Measurements from ENCODE around the gene ODF2.
"Not testable (repeated sequence)": the region's sequence is repeated elsewhere in the genome, so short reads cannot be mapped to it uniquely, and the experiment has no call there.

ODF2 gene

DNA sequence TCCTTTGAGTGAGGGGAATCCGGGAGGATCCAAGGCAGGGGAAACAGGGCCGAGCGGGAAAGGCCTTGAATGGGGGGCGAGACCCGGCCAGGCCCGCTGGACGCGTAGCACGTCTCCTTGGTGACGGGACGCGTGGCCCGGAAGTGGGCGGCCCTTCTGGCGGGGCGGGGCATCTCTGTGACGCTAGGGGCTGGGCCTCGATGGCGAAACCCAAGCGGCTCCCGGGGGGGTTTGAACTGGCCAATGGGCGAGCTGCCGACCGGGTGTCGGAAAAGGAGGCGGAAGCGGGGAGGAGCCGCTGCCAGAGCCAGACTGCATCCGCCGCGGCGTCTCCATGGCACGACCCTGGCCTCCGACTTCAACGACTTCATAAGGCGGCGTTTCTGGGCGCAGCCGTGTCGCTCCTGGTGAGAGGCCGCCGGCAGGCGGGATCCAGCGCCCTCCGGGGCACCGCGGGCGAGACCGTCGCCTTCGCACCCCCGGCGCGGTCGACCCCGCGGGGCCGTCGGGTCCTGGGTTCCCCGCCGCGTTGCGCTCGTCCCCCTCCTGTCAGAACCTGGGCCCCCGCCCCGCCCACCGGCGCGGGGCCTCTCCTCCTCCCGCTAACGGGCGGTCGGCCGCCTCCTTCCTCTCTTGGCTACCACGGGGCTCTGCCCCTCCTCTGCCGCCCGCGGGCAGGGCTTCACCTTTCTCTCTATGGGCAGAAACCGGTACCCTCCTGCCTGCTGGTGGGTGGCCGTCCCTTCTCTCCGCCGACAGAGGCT lies at the start of gene ODF2:
ODF2 (plus strand) TSS at position 158 of the 764 bp plus-strand sequence; CDS start at position 244, 86 bp downstream.
- in situ Hi-C loops (cut with MboI; ENCODE audit: low sequenced_read_pairs), result no loop called here

DNA sequence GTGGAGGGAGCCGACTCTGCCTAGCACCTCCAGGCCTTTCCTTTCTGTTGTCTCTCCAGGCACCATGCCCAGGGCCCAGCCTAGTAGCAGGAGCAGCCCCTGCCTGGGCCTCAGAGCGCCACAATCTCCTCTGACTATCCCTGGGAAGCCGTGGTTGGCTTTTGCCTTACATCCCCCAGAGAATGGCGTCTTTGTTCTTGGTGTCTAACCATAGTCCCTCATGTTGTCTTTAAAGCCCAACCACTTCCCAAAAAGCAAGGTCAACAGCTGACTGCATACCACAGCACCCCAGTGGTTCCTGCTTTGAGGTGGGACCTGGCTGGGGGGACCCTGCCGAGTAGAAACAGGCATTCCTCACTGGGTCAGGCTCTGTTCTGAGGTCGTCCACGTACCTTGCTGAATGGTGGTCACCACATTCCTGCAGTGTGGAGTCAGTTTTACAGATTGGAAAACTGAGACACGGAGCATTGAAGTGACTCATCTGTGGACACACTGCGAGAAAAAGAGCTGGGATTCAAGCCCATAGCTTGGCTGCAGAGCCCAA lies 48.9 kb upstream of the ODF2 start:
- in situ Hi-C loops (cut with MboI; ENCODE audit: low sequenced_read_pairs), result no loop called here

DNA sequence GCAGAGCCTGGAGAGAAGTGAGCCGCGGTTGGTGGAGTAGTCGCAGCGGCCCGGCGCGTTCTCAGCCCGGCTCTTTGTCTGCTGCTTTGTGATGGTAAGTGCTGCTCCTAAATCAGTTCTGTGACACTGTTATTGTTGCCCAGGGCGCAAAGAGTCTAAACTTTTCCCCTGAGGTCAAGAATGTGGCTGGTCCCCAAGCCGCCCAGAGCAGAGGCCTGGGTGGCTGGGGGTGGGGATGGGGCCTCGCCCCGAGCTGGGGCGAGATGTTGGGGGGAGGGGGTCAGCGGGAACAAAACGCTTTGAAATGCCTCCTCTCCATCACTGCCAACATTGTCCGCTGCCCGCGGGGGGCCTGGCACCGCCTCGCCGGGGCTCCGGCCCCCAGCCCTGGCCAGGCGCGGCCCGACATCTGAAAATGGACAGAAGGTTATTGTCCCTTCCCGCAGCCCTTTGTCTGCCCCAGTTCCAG lies 46.8 kb upstream of the ODF2 start:
- in situ Hi-C loops (cut with MboI; ENCODE audit: low sequenced_read_pairs), result no loop called here

DNA sequence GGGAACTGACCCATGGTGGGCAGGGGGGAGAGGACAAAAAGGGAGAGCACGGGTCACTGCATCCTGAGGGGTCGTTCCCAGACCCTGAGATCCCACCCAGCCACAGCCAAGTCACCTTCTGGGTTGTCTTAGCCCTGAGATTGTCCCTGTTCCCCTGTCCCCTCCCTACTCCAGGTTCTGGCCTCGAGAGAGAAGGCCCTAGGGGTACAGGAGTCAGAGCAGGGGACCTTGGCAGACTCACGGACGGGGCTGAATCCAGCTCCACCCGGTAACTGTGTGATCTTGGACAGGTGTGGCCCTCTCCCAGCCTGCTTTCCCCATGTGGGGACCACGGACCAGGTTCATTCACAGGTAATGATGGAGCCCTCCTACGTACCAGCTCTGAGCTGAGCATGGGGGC lies 46.4 kb upstream of the ODF2 start:
- in situ Hi-C loops (cut with MboI; ENCODE audit: low sequenced_read_pairs), result no loop called here

DNA sequence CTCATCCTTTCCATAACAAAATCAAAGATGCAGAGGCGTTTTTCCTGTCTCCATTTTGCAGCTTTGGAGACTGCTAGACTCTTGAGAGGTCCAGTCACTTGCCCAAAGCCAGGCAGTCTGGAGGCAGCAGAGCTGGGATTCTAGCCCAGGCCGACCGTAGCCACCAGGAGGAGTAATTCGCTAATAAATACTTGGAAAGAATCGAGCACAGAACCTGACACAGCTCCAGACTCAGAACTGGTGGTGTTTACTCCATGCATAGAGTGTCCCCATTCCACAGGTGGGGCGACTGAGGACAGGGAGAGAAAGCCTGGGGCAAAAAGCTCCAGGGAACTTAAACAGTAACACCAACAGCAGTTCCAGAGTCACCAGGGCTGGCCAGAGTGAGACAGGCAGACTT lies 45.8 kb upstream of the ODF2 start:
- in situ Hi-C loops (cut with MboI; ENCODE audit: low sequenced_read_pairs), result loop anchor here (10.0 kb wide), 2 partner anchors 45 to 115 kb away; no protein-coding TSS in a partner anchor

DNA sequence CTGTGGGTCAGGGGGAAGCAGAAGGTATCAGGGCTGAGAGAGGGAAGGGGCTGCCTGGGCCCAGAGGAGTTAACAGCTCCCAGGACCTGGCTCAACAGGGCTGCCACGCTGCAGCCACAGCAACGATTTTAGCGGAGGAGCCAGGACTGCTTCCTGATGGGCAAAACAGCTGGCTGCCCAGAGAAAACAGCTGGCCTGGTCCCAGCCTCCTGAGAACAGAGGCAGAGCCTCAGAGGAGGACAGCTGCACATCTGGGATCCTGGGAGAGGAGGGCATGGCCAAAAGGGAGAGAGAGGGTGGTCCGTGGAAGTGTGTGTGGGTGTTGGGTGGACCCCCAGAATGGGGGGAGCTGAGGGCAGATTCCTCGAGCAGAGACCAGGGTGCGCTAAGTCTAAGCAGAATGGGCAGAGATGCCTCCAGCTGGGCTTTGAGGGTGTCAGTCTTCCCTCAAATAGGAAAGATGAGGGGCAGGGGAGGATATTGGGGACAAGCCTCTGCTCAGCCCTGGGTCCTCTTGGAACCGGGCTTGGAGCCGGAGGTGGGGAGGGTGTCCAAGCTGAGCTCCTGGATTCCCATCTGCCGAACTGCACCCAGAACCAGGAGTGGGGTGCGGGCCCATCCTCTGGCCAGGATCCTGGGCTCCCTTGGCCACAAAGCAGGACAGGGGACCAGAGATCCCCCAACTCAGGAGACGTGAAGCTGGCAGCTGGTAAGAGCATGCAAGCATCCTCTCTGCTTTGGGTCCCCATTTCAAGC lies 44.3 kb upstream of the ODF2 start:
- in situ Hi-C loops (cut with MboI; ENCODE audit: low sequenced_read_pairs), result loop anchor here (10.0 kb wide), 2 partner anchors 47 to 117 kb away; no protein-coding TSS in a partner anchor

DNA sequence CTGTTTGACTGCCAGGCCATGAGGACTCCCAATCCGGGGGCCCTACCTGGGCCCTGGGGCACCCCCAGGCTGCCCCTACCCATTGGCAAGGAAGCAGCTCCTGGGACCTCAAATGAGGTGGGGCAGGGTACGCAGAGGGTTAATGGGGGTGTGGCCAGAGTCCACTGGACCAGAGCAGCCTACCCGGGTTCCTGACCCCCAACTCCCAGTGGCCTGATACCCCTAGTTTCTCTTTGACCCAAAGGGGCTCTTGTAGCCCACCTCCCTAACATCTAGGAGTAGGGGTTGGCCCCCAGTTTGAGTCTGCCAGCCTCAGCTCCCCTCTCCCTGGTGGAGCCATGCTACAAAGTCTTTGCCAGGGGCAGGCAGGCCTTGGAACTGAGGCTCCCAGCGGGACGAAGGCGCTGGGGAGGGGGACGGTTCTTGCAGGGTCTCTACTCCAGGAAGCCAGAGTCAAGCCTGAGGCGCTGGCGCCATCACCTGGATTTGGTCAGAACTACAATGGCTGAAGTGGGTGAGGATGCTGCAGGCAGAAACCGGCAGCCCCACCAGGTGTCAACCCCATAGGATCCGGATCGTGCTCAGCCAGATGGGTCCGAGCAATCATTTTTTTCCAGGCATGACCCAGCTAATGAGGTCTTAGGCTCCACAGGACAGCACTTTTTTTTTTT lies 43.6 kb upstream of the ODF2 start:
- in situ Hi-C loops (cut with MboI; ENCODE audit: low sequenced_read_pairs), result loop anchor here (10.0 kb wide), 2 partner anchors 47 to 117 kb away; no protein-coding TSS in a partner anchor

DNA sequence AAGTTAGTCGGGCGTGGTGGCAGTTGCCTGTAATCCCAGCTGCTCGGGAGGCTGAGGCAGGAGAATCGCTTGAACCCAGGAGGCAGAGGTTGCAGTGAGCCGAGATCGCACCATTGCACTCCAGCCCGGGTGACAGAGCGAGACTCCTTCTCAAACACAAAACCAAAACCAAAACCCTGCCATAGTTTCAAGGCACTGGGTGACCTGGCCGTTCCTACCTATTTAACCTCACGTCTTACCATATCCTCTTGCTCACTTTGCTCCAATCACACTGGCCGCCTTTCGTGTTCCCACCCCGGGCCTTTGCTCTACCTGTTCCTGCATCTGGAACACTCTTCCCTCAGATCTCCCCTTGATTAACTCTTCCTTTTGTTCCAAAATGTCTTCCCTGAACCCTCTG lies 42.1 kb upstream of the ODF2 start:
- in situ Hi-C loops (cut with MboI; ENCODE audit: low sequenced_read_pairs), result loop anchor here (10.0 kb wide), 2 partner anchors 49 to 119 kb away; no protein-coding TSS in a partner anchor

DNA sequence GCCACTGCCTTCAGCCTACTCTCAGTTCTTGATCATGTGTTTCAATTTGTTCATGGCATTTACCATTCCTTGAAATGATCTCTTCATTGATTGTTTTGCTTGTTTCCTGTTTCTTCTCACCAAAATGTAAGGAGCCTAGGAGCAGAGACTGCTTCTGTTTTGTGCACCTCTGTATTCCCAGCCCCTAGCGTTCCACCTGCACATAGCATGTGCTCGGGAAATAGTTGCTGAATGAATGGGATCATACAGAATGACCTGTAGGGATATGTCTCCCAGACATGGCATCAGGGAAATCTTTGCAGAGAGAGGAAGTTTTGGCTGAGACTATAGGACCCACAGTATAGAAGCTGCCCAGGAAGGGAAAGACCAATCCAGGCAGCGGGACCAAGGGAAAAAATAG lies 41.3 kb upstream of the ODF2 start:
- in situ Hi-C loops (cut with MboI; ENCODE audit: low sequenced_read_pairs), result loop anchor here (10.0 kb wide), 2 partner anchors 50 to 120 kb away; no protein-coding TSS in a partner anchor

DNA sequence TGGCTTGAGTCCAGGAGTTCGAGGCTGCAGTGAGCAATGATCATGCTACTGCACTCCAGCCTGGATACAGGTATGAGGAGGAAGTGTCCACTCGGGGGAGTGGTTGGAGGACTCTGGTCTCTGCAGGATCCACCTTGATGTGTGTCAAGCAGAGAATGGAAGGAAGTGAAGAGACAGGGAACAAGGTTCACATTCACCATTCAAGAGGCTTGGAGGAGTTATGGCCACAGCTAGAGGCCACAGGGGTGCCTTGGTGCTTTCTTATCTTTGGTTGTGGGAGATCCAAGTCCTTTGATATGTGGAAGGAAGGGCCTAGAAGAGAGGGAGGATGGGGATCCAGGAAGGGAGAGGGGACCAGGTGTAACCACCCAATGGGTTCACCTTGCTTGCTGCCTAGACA lies 40.5 kb upstream of the ODF2 start:
- in situ Hi-C loops (cut with MboI; ENCODE audit: low sequenced_read_pairs), result loop anchor here (10.0 kb wide), 2 partner anchors 50 to 120 kb away; no protein-coding TSS in a partner anchor

DNA sequence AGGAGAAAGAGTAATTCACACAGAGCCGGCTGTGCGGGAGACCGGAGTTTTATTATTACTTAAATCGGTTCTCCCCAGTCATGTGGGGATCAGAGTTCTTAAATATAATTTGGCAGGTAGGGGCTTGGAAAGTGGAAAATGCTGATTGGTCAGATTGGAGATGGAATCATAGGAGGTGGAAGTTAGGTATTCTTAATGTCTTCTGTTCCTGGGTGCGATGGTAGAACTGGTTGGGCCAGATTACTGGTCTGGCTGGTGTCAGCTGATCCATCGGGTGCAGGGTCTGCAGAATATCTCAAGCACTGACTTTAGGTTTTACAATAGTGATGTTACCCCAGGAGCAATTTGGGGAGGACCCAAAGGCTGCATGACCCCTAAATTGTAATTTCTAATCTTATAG lies 39.8 kb upstream of the ODF2 start:
- in situ Hi-C loops (cut with MboI; ENCODE audit: low sequenced_read_pairs), result loop anchor here (10.0 kb wide), 2 partner anchors 51 to 121 kb away; no protein-coding TSS in a partner anchor

DNA sequence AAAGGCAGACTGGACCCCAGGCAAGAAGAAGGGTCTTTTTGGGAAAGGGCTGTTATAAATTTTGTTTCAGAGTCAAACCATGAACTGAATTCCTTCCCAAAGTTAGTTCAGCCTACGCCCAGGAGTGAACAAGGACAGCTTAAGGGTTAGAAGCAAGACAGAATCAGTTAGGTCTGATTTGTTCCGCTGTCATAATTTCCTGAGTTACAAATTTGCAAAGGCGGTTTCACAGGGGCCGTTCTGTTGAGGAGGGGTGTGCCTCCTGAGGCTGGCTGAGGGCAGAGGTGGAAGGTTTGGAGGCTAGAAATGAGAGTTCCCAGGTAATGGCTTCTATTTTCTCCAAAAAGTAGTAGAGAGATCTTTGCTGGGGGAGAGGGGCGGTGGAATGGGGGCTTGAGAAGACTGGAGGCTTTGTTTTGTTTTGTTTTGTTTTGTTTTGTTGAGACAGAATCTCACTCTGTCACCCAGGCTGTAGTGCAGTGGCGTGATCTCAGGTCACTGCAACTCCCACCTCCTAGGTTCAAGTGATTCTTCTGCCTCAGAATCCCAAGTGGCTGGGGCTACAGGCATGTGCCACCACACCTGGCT lies 39.3 kb upstream of the ODF2 start:
- in situ Hi-C loops (cut with MboI; ENCODE audit: low sequenced_read_pairs), result loop anchor here (10.0 kb wide), 2 partner anchors 52 to 122 kb away; no protein-coding TSS in a partner anchor

DNA sequence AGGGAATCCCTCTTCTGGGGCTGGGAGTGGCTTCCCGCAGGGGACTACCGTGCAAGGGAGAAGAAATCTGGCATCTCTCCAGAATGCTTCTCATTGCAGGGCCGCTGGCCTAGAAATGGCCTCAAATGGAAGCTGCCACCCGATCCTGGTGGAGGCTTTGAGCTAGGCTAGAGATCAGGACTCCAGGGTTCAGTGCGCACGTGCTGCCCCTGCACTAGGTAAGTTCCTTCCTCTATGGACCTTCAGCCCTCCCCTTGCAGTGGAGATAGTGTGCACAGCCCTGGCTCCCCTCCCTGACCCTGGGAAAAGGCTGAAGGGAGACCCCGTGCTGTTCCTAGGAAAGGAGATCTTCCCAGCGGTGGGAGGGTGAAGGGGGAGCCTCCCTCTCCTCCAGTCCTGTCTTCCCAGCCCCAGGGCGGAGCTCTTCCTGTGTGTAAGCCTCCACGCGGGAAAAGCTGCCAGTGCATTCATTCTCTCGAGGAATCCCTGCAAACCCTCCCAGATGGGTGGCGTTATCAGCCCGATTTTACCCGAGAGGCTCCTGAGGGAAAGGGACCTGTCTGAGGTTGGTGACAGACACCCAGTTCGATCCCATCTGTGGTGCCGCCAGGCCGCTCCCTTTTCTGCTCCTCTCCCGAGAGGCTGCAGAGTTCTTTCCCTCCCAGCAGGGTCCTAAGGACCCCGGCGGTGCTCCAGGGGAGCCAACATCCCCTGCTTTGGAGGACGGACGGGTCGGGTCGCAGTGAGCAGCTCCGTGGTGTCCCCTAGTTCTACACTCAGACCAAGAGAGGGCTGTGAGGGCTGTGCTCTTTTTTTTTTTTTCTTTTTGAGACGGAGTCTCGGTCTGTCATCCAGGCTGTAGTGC lies 36.5 kb upstream of the ODF2 start:
- in situ Hi-C loops (cut with MboI; ENCODE audit: low sequenced_read_pairs), result loop anchor here (10.0 kb wide), 2 partner anchors 54 to 124 kb away; no protein-coding TSS in a partner anchor

DNA sequence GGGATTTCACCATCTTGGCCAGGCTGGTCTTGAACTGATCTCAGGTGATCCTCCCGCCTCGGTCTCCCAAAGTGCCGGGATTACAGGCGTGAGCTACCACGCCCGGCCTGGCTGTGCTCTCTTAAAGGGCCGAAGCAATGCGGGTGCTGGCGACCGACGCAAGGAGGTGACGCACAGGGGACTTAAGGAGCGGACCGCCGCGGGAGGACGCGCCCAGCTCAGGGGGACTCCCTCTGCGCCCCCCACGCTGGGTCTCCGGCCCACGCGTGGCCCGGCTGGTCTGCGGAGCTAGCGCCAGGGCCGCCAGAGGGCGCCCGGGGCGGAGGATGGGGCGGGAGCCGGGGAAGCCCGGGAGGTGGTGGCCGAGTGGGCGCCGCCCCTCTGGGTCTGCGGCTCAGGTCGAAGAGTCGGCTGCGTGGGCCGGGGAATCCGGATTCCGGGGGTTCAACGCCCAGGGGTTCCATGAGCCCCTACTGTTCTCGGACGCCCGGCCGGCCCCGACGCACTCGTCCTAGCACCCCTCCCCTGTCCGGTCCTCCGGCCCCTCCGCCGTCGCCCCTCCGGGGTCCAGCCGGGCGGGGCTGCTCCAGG lies 35.7 kb upstream of the ODF2 start:
- in situ Hi-C loops (cut with MboI; ENCODE audit: low sequenced_read_pairs), result no loop called here

DNA sequence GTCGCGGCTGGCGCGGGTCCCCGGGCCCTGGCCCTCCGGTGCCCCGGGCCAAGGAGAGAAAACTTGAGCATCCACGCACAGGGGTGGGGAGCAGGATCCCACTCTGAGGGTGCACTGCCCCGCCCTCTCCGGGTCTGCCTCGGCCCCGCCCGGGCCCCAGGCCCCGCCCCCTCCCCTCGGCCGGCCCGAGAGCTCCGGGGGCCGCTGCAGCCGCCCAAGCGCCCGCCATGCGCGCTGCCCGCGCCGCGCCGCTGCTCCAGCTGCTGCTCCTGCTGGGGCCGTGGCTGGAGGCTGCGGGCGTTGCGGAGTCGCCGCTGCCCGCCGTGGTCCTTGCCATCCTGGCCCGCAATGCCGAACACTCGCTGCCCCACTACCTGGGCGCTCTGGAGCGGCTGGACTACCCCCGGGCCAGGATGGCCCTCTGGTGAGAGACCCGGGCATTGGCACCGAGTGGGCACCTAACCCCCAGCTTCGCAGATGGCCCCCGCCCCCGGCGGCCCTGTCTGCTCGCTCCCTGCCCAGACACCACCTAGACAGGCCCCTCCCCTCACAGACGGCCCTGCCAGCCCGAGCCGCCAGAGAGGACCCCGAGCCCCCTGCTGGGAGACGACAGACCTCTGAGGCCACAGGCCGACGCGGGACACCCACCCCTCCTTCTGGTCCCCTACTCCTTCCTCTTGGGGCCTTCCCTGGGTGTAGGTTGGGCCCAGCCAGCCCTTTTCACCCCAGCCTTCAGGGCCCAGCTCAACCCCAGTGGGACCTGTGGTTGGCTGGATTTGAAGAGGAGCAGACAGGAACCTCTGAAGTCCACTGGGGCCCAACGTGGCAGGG lies 34.9 kb upstream of the ODF2 start, which contains the start of gene CERCAM:
CERCAM (plus strand) TSS at position 207 of the 831 bp plus-strand sequence; CDS start at position 228, 21 bp downstream.
- in situ Hi-C loops (cut with MboI; ENCODE audit: low sequenced_read_pairs), result no loop called here

DNA sequence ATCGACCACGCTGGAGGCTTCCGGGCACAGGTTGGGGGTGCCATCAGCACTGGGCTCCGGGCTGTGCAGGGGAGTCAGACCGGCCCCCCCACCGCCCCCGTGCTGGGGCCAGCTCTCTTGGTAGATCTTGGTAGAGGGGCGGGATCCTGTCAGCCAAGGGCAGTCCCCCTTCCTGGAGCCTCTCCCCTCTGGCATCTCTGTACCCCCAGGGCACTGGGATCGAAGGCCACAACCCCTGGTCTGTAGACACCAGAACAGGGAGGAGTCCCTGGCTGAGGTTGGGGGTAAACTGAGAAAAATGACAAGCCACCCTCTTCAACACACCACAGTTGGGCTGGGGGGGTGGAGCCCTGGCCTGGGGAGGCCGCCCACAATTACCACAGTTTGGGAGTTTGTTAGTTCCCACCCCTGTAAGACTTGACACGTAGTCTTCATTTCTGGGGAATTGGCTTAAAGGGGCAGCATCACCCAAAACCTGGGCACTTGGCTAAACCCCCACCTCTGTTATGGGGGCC lies 34.3 kb upstream of the ODF2 start:
- in situ Hi-C loops (cut with MboI; ENCODE audit: low sequenced_read_pairs), result no loop called here

DNA sequence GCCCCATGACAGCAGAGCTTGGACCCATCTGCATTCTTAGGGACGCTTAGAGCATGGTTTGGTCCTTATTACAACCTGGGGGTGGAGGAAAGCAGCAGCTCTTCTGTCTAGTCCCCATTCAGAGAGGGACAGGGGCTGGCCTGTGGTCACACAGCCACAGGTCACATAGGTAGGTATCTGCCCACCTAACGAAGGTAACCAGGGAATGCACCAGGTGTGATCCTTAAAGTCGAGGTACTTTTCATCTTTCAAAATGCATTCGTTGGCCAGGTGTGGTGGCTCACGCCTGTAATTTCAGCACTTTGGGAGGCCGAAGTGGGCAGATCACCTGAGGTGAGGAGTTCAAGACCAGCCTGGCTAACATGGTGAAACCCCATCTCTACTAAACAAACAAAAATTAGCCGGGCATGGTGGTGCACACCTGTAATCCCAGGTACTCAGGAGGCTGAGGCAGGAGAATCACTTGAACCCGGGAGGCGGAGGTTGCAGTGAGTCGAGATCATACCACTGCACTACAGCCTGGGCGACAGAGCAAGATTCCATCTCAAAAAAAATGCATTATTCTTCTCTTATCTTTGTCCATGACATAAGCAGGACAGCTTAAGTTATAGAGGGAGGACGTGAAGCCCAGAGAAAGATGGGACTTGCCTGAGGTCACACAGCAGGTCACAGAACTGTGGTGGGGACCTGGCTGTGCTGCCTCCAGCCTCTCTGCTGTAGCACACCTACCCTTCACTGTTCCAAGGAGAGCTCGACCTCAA lies 33.6 kb upstream of the ODF2 start:
- in situ Hi-C loops (cut with MboI; ENCODE audit: low sequenced_read_pairs), result not testable (repeated sequence)
